GM11168 (cell line): ENCODE results near the gene CARMIL3.
"Not testable (repeated sequence)": the region's sequence is repeated elsewhere in the genome, so short reads cannot be mapped to it uniquely, and the experiment has no call there.

ENCODE experiments used
- in situ Hi-C: fragments of 300-500 bp; cut with MboI; formaldehyde crosslinking; loops from one replicate; pipeline ENCODE4 v1.12.0; 2022; ENCODE audit warnings: low sequenced_read_pairs; ENCODE audit not compliant: unreplicated experiment

CARMIL3 gene

DNA sequence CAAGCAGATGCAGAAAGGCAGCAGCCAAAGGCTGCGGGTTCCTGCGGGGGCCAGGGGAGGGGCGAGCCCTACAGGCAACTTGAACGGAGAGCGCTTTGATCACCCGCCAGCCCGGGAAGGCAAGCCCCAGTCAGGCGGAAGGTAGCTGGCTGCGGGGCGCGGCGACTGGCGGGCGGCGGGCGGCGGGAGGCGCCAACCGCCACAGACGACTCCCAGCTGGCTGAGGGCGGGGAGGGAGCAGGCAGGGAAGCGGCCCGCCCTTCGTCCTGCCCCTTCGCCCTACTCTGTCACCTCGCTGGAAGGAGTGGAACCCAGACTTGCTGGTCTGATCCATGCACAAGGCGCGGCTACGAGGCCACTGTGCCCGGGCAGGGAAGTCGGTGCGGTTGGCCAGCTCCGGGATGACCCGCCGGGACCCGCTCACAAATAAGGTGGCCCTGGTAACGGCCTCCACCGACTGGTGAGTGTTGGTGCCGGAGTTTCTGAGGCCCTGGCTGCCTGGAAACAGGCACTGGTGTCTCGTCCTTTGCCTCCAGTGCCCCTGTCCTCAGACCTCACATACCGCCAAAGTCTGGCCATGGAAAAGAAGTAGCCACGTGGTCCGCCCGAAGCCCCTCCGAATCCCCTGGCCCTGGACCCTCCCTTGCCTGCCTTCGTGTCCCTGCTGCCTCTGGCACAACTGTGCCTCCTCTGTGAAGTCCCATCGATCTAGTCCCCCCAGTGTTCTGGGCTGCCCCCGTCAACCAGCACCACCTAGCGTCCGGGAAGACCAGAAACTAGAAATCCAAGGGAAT, 15.4 kb upstream of the CARMIL3 start:
- in situ Hi-C loops = no loop called here

DNA sequence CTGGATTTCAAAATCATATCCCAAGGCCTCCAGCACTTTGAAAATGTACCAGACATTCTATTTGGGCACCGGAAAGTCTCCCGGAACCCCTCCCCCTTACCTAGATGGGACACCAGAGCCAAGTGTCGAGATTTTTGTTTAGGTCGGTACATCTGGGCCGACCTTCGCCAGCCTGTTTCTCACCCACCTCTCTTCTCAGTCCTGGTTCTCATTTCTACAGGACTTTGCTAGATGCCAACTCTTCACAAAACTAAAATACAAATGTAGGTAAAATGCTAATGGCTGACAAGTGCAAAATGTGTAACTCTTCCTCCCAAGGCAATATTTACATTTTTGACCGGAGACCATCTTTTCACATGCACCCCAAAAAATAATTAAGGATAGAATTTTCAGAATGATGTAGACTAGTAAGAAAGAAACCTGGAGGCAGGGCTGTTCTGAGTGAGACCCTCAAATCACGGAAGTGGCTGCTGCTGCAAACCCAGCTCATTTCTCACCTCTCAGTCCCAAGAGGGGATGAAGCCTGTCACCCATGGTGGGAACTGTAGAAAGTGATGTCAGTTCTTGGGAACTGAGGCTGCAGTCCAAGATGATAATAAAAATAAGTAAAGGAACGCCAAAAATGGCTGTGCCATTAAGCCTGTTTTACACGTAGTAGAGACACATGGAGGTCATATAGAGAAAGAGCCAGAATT, 14.7 kb upstream of the CARMIL3 start:
- in situ Hi-C loops = not testable (repeated sequence)

DNA sequence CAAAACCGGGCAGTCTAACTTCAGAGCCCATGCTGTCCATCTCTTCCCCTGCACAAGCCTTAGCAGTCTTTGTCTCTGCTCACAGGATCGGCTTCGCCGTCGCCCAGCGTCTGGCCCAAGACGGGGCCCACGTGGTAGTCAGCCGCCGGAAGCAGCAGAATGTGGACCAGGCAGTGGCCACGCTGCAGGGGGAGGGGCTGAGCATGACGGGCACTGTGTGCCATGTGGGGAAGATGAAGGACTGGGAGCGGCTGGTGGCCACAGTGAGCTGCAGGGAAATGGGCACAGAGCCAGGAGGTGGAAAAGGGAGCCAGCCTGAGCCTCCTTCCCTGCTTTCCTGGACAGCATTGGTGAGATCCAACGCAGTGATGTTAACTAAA, 14.2 kb upstream of the CARMIL3 start:
- in situ Hi-C loops = no loop called here

DNA sequence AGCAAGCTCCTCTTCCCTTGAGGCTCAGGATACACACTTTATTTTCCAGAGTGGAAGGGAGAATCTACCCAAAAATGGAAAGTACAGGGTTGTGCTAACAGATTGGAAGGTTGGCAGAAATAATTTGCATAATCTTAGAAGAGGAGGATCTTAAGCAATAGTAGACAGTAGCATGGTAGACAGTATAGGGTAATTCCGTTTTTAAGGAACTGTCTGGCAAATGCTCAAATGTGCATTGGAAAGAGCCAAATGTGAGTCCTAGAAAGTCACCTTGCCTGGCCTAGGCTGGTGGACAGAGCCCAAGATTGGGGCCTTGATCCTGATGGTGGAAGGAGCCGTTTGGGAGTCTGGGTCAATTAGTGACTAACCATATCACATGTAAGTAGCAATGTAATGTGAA, 13.1 kb upstream of the CARMIL3 start:
- in situ Hi-C loops = no loop called here

DNA sequence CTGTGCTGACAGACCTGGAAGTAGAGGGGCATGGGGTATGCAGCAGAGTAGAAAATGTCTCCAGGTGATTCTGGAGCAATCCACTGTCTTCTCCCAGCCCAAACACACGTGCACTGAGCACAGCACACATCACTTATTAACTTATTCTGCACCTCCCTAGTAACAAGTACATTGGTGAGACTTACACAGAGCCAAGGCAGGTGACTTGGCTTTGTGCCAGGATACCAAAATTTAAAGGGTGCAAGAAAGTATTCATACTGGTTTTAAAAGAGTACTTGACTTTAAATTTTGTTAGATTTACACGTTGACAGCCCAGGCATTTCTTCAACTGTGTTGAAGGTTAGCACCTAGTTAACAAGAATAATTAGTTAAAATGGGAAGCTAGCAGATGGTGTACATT, 11.1 kb upstream of the CARMIL3 start:
- in situ Hi-C loops = no loop called here

DNA sequence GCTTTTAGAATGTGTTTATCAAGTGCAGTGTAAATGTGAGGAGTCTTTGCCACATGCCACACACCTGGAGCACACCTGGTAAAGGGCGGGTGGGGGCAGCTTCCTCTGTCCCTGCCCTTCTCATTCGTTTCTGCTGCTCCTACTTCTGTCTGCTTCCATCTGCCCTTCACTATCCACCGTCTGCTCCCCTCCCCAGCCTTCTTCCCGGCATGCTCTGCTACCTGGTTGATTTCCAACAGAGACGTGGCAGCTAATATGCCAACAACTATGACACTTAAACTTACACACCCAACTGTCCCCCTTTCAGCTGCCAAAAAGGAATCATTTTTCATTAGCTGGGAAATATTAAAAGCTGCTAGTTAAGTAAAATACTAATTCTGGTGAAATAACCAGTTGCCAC, 9.1 kb upstream of the CARMIL3 start:
- in situ Hi-C loops = no loop called here

DNA sequence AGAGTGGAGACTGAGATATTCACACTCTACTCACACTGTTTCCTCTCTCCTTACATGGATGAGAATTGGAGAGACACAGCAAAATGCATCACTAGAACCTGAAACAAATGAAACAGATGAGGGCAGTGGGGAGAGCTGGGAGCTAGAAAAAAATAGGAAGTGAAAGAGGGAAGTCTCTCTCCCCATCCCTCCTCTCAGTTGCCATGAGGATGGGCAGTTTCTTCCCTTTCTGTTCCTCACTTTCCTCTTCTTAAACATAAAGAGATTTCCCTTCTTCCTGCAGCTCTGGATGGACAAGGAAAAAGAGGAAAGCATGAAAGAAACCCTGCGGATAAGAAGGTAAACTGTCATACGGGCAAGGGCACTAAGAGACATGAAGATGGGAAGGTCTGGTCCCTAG, 2.8 kb upstream of the CARMIL3 start:
- in situ Hi-C loops = not testable (repeated sequence)

DNA sequence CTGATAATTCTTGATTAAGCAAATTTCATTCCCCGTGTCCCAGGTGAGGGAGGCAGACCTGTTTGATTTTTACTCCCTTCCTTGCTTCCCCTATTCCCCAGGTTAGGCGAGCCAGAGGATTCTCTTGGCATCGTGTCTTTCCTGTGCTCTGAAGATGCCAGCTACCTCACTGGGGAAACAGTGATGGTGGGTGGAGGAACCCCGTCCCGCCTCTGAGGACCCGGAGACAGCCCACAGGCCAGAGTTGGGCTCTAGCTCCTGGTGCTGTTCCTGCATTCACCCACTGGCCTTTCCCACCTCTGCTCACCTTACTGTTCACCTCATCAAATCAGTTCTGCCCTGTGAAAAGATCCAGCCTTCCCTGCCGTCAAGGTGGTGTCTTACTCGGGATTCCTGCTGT, 1.1 kb upstream of the CARMIL3 start:
- in situ Hi-C loops = not testable (repeated sequence)

DNA sequence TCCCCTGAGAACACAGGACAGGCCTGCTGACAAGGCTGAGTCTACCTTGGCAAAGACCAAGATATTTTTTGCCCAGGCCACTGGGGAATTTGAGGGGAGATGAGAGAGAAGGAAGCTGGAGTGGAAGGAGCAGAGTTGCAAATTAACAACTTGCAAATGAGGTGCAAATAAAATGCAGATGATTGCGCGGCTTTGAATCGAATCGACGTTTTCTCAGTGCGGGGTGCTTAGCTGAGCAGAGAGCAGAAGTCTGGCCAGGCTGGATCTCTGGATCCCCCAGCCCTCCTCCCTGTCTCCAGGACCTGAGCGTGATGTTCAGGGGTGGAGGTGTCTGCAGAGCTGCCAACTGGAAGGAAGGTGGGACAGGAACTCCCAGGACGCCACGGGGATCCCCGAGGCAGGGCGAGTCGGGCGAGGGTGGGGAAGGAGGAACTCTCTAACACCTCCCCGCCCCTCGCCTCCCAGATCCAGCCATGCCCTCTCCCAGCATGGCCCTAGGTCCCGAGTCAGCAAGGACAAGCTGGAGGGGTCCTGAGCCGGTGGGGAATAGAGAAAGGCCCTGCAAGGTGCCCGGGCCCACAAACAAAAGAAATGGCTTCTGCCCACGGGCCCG, 527 bp upstream of the CARMIL3 start:
- in situ Hi-C loops = no loop called here

DNA sequence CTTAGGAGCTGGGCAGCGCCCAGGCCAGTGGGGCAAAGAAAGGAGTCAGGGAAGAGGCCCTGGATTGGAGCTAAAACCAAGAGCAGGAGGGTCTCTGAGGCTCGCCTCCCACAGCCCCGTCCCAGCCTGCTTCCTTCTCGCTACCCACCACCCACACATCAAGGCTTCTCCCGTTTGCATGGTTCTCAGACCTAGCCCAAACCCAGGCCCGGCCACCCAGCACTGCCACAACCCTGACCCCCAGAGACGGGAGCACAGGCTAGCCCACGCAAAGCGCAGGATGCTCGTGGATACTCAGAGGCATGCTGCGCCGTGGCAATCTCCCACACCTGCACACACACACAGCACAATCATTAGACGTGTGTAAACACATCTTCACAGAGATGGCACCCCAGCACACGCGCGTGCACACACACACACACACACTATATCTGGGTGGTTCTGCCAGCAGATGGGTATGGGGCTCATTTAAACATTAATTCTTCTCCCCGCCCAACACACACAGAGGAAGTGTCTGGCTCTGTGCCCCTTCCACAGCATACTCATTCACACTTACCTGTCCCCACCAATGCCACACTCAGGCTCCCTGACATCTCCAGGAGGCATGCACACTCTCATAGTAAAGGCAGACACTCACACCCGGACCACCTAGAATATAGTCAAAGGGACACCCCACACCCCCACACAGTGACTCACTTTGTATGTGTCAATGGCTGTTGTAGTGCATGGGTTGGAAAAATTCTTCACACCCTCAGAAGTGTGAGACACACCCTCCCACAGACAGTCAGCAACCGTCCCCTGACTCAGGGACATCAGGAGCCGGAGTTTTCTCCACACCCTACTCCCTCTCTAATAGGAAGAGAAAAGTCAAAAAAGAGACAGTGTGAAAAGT, 1.1 kb downstream of the CARMIL3 start:
- in situ Hi-C loops = no loop called here

DNA sequence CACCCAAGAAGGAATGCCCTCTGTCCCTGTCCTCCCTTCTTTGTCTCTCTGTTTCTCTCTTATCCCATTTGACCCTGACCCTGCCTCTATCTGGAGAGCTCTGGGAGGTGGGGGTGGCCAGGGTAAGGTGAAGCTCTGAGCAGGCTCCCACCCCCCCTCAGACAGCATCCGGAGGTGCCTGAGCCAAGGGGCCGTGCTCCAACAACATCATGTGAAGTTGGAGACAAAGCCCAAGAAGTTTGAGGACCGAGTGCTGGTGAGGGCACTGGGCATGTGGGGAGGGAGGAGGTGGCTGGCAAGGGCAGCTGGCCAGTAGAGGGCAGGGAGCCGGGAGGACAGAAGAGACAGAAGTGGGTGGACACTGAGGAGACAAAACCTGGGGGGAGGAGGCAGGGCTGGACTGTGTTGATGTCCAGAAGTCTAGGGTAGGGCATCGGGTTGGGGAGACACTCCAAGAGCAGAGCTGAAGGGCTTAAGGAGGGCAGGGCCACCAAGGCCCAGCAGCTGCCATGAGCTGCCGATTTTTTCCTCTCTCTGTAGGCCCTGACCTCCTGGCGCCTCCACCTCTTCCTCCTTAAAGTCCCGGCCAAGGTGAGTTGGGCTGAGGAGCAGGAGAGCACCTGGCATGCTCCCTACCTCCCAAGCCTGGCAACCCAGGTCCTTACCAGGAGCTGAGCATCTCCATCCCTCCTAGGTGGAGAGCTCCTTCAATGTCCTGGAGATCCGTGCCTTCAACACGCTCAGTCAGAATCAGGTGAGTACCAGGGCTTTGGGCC, 1.9 kb downstream of the CARMIL3 start:
- in situ Hi-C loops = no loop called here

DNA sequence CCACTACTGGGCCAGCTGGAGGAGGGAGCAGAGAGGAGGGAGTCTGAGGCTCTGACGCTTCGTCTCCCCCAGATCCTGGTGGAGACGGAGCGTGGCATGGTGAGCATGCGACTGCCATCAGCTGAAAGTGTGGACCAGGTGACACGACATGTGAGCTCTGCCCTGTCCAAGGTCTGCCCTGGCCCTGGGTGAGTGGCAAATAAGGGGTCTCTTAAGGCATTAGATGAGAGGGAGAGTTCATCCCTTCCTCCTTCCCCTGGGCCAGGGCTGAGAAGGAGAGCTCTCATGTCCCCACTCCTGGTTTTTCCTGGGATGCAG, 2.5 kb downstream of the CARMIL3 start:
- in situ Hi-C loops = no loop called here

DNA sequence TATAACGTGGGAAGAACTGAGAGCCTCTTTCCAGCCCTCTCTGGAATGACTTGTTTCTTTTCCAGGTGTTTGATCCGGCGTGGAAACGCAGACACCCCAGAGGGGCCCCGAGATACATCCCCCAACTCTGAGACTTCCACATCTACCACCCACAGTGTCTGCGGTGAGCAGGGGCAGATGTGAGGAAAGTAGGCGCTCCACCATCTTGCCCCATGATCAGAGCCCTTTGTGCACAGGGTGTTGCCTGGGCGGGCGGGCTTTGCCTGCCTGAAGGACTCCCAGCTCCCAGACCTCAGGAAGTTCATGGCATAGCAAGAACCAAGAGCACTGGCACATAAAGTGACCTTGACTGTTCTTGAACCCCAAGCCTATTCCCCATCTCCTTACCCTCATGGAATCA, 2.8 kb downstream of the CARMIL3 start:
- in situ Hi-C loops = loop anchor here (5.0 kb wide), 1 partner anchor 38 kb away; the partner anchor contains the start of gene PCK2

DNA sequence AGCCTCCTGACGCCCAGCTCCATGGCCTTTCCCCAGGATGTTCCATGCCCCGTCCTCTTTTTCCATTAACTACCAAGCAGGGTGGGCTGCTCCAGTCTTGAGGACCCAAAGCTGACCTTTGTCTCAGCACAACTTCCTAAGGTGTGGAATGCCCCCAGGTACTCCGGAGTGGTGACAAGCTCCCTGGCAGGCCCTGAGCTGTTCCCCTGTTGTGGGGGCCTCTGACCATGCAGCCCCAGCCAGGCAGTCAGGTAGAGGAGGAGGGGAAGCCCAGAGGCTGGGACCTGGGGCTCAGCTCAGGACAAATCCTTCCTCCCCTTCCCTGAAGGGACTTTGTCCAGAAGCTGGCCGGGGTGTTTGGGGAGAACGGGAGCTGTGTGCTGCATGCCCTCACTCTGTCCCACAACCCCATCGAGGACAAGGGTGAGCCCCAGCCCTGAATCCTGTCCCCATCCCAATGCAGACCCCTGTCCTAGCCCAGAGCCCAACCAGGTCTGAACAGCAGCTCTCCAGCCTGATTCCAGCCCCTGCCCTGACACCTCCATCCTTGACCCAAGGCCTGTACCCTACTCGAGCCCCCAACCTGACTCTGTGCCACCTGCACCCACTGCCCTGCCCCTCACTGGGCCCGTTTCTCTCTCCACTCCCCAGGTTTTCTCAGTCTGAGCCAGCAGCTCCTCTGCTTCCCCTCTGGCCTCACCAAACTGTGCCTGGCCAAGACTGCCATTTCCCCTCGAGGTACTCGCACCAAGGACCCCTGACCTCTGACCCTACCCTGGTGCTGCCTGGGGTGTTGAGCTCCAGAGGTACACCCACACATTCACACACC, 4.4 kb downstream of the CARMIL3 start:
- in situ Hi-C loops = loop anchor here (5.0 kb wide), 1 partner anchor 36 kb away; the partner anchor contains the start of gene PCK2

DNA sequence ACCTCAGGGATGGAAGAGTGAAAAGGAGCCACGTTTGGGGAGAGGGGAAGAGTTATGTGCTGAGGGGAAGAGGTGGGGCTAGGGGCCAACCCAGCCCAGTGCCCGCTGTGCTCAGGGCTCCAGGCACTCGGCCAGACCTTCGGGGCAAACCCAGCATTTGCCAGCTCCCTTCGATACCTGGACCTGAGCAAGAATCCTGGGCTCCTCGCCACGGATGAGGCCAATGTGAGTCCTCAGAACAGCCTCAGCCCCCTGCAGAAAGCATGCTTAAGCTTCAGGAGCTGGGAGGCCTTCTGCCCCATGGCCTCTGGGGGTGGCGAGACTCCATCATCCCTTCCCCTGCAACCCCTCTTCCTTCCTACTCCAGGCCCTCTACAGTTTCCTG, 5.0 kb downstream of the CARMIL3 start:
- in situ Hi-C loops = loop anchor here (5.0 kb wide), 1 partner anchor 36 kb away; the partner anchor contains the start of gene PCK2

DNA sequence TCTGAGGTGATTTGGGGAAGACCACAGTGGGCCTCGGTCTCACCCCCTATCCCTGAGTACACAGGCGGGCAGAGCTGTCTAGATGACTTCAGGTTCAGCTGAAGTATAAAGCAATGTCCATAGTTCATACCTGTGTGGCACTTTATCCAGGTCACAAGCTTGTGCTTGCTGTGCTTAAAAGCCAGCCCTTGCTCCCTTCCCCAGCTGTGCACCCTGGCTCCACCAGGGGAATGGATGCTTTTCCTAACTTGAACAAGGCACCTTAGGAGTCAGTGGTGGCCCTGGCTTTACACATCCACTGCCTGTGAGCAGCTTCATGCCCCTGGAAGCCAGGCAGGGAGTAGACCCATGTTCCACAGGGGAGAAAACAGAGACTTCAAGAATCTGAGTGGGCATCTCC, 5.5 kb downstream of the CARMIL3 start:
- in situ Hi-C loops = loop anchor here (5.0 kb wide), 1 partner anchor 35 kb away; the partner anchor contains the start of gene PCK2

DNA sequence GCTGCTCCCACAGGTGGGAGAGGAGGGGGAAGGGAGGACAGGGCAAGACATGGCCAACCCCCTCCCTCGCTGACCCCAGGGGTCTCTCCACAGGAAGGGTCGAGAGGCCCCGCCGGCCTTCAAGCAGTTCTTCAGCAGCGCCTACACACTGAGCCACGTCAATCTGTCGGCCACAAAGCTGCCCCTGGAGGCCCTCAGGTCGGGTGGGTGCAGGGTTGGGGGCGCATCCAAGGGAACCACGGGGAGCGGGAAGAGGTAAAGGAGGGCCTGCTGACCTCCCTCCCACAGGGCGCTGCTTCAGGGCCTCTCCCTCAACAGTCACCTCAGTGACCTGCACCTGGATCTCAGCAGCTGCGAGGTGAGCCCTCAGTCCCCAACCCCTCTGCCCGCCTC, 6.1 kb downstream of the CARMIL3 start:
- in situ Hi-C loops = loop anchor here (5.0 kb wide), 1 partner anchor 34 kb away; the partner anchor contains the start of gene PCK2

DNA sequence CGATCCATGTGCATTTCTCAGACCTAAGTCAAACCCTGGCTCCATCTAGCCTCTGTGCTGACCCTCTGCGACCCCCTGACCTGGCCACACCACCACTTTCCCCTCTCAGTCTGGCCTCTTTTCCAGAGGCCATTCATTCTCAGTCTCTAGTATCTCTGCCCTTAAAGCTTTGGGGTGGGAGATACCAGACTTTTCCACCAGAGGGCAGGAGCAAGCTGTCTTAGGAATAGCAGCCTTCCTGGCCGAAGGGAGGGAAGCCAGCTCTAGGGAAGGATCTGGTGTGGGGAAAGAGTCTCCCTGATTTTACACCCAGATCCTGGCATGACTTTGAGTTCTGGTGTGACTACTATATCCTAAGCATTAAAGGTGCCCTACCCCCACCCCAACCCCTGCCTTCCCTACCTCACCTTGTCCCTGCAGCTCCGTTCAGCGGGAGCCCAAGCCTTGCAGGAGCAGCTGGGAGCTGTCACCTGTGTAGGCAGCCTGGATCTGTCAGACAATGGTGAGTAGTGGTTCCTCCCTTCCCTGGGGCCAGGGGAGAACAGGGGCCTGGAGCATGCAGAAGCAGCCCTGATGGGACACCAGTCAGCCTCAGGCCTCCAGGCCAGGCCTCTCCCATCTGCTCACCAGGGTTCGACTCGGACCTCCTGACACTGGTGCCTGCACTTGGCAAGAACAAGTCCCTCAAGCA, 6.6 kb downstream of the CARMIL3 start:
- in situ Hi-C loops = loop anchor here (5.0 kb wide), 1 partner anchor 34 kb away; the partner anchor contains the start of gene PCK2
